Endothelial cell of umbilical vein (primary cell): ENCODE data around the gene AP2B1. TPM values are rescaled to one million over a fixed set of nuclear protein-coding genes. Genes with fewer than 3 reads are reported as not detected.

ENCODE experiments used
- BruUV-seq: library from RNA; stranded (reverse); fragments of 400-500 nt; replicated peaks from 2 replicates; lab custom pipeline; 2021; lab: Mats Ljungman, UMichigan
- CTCF ChIA-PET: fragments of 300-600, 350-600 bp; sonication (Branson Sonifier 250); formaldehyde crosslinking; loops from one replicate; lab custom pipeline; 2021; ENCODE audit warnings: antibody characterized with exemption, inconsistent platforms; lab: Charles Lee
- POLR2A ChIA-PET: fragments of 300-600, 350-600 bp; sonication (Branson Sonifier 250); formaldehyde crosslinking; loops from one replicate; lab custom pipeline; 2021; ENCODE audit warnings: antibody characterized with exemption, inconsistent platforms; lab: Charles Lee
- DNase-seq: peaks from one replicate; pipeline ENCODE4 v3.0.0-alpha.2; 2011; ENCODE audit warnings: low read depth, low spot score
- FAIRE-seq: peaks from 2 replicates; lab custom pipeline; 2011; peaks lifted over from hg19 to GRCh38; lab: Jason Lieb, UNC
- H2AFZ ChIP-seq: 2 replicates; pipeline ENCODE4 v1.6.0; 2012; ENCODE audit warnings: low read depth, low read length, control low read depth, inconsistent platforms
- H3K27ac ChIP-seq: 2 replicates; pipeline ENCODE4 v1.5.1; 2011; ENCODE audit warnings: low read depth, mild to moderate bottlenecking, control low read depth, low read length, moderate library complexity; ENCODE audit not compliant: insufficient read depth
- H3K27me3 ChIP-seq, 2 experiments: 2 replicates each; pipeline versions ENCODE4 v1.6.0 to v1.6.1; 2011; ENCODE audit warnings: low read length in 2 of 2, mixed read lengths in 1 of 2; ENCODE audit not compliant: control insufficient read depth in 2 of 2, insufficient read depth in 2 of 2
- H3K36me3 ChIP-seq, 2 experiments: 2 replicates in 1 of 2; 3 replicates in 1 of 2; pipeline ENCODE4 v1.5.1; 2011; ENCODE audit warnings: low read length in 2 of 2, mild to moderate bottlenecking in 1 of 2, moderate library complexity in 1 of 2; ENCODE audit not compliant: control insufficient read depth in 2 of 2, insufficient read depth in 2 of 2; ENCODE audit errors: extremely low read depth in 1 of 2
- H3K4me1 ChIP-seq: 3 replicates; pipeline ENCODE4 v1.5.1; 2011; ENCODE audit warnings: mild to moderate bottlenecking, low read length; ENCODE audit not compliant: control insufficient read depth, insufficient read depth; ENCODE audit errors: extremely low read depth
- H3K4me2 ChIP-seq: 2 replicates; pipeline ENCODE4 v1.6.1; 2011; ENCODE audit warnings: low read length, control low read depth, mixed read lengths; ENCODE audit not compliant: insufficient read depth
- H3K4me3 ChIP-seq, 3 experiments: fragments of 200-600 bp in 1 of 3; sonication (generic), shearing (Covaris generic) in 1 of 3; replicated peaks in 1 of 3; 2 replicates each; pipeline ENCODE4 v1.5.1; 2011 to 2016; ENCODE audit warnings: control low read depth in 3 of 3, low read length in 3 of 3, mild to moderate bottlenecking in 2 of 3, inconsistent platforms in 1 of 3, low read depth in 1 of 3, moderate library complexity in 1 of 3; ENCODE audit not compliant: insufficient read depth in 1 of 3
- H3K79me2 ChIP-seq: 2 replicates; pipeline ENCODE4 v1.6.0; 2012; ENCODE audit warnings: low read length, inconsistent platforms; ENCODE audit not compliant: control insufficient read depth, insufficient read depth
- H3K9ac ChIP-seq: replicated peaks from 2 replicates; pipeline ENCODE3; 2011; ENCODE audit warnings: low read length, control low read depth; ENCODE audit not compliant: insufficient read depth; ENCODE audit errors: extremely low read depth
- H3K9me1 ChIP-seq: replicated peaks from 3 replicates; pipeline ENCODE4 v1.6.0; 2011; ENCODE audit warnings: mild to moderate bottlenecking, low read length; ENCODE audit not compliant: control insufficient read depth, insufficient read depth; ENCODE audit errors: extremely low read depth
- H3K9me3 ChIP-seq: replicated peaks from 2 replicates; pipeline ENCODE4 v1.5.1; 2012; ENCODE audit warnings: low read length, inconsistent platforms; ENCODE audit not compliant: control insufficient read depth, insufficient read depth
- H4K20me1 ChIP-seq: replicated peaks from 2 replicates; pipeline ENCODE3; 2011; ENCODE audit warnings: mild to moderate bottlenecking, low read length; ENCODE audit not compliant: control insufficient read depth, insufficient read depth; ENCODE audit errors: extremely low read depth
- GATA2 ChIP-seq: IDR thresholded peaks from 2 replicates; pipeline ENCODE4 v1.7.0; 2011; ENCODE audit warnings: low read depth, mild to moderate bottlenecking, moderate library complexity, mixed read lengths, low read length; ENCODE audit not compliant: insufficient read length, insufficient read depth
- JUN ChIP-seq: IDR thresholded peaks from 2 replicates; pipeline ENCODE4 v1.6.1; 2011; ENCODE audit warnings: borderline replicate concordance, low read depth; ENCODE audit not compliant: insufficient read length, insufficient read depth
- MYC ChIP-seq: IDR thresholded peaks from one replicate; pipeline ENCODE4 v1.6.1; 2011; ENCODE audit warnings: mild to moderate bottlenecking, low read depth, low read length
- POLR2A ChIP-seq: IDR thresholded peaks from 2 replicates; pipeline ENCODE4 v1.6.1; 2012; ENCODE audit warnings: low read depth, mild to moderate bottlenecking, control low read depth, low read length
- POLR2AphosphoS5 ChIP-seq: IDR thresholded peaks from 2 replicates; pipeline ENCODE4 v1.6.1; 2012; ENCODE audit warnings: low read depth, mild to moderate bottlenecking, control low read depth, low read length, moderate library complexity; ENCODE audit not compliant: insufficient read depth
- dilution Hi-C: fragments of 300-500 bp; cut with MboI; formaldehyde crosslinking; loops from one replicate; pipeline ENCODE4 v1.15.0; 2019; ENCODE audit warnings: low sequenced_read_pairs; ENCODE audit not compliant: extremely low pct_ligation_motif_present
- intact Hi-C: fragments of 100-400 bp; cut with micrococcal nuclease; formaldehyde crosslinking; loops from one replicate; pipeline ENCODE4 v1.10.0; 2022
- polyA plus RNA-seq, 4 experiments: library from polyadenylated mRNA; depleted of rRNA in 3 of 4; stranded (reverse) in 3 of 4; unstranded in 1 of 4; fragments of >200 nt; gene quantifications; 2 replicates each; pipeline versions ENCODE4 v1.2.1 to v1.2.3, GENCODE V29; 2011 to 2012; ENCODE audit warnings: missing spikeins in 1 of 4
- total RNA-seq: library from RNA; stranded (reverse); gene quantifications from 2 replicates; pipeline ENCODE4 v1.2.3, GENCODE V29; 2021
- TF ChIP-seq, protein P1 (sequence below), 2 donors: IDR thresholded peaks; 1 replicate in 1 of 2; 2 replicates in 1 of 2; pipeline ENCODE4 v1.5.1; 2011; ENCODE audit warnings: low read length in 2 of 2, mild to moderate bottlenecking in 2 of 2, moderate library complexity in 2 of 2, control low read depth in 1 of 2, inconsistent platforms in 1 of 2, low read depth in 1 of 2; ENCODE audit not compliant: insufficient read depth in 1 of 2; ENCODE audit errors: extremely low read depth in 1 of 2
- TF ChIP-seq, protein P2 (sequence below): IDR thresholded peaks from 2 replicates; pipeline ENCODE4 v1.6.1; 2011; ENCODE audit not compliant: insufficient read depth, insufficient read length

The AP2B1 gene
- total and polyA plus RNA-seq, 2 donors (not counting 3 experiments of a cell fraction or from before 2014, with no cell fraction given): 106 to 198 TPM

DNA sequence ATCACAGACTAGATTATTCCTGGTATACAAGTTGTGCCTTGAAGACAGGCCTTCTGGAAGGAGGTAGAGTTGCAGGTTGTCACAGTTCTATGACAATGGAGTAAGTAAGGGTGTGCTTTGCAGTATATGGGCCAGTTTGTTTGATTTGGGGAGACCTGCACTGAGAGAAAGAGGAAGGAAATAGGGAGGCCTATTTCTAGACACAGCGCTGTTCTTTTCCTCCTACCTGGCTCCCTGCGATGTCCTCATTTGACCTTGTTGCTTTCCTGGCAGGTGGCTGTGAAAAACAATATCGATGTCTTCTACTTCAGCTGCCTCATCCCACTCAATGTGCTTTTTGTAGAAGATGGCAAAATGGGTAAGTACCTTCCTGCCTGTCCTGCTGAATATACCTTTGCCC lies 121.8 kb downstream of the AP2B1 start:
- no peaks in the 10 kb centered on the region for H4K20me1 ChIP-seq
- H3K36me3 ChIP-seq: peaks cover 7% of the 10 kb centered on the region in 2 experiments
- CTCF ChIA-PET: interaction anchor here (0.6 to 2.0 kb wide), 3 partner anchors 38 to 71 kb away, joined by 3 to 5 read pairs (median 5); no protein-coding TSS in a partner anchor
- H3K9ac ChIP-seq: no peak overlapping the region
- POLR2A ChIA-PET: no interaction called here
- H3K9me3 ChIP-seq: no peaks in the 10 kb centered on the region
- no peak overlapping the region for H3K4me2 ChIP-seq
- no peak overlapping the region for H3K4me3 ChIP-seq
- intact Hi-C loops: no loop called here
- no peak for DNase-seq
- TF ChIP-seq, protein P1, sequence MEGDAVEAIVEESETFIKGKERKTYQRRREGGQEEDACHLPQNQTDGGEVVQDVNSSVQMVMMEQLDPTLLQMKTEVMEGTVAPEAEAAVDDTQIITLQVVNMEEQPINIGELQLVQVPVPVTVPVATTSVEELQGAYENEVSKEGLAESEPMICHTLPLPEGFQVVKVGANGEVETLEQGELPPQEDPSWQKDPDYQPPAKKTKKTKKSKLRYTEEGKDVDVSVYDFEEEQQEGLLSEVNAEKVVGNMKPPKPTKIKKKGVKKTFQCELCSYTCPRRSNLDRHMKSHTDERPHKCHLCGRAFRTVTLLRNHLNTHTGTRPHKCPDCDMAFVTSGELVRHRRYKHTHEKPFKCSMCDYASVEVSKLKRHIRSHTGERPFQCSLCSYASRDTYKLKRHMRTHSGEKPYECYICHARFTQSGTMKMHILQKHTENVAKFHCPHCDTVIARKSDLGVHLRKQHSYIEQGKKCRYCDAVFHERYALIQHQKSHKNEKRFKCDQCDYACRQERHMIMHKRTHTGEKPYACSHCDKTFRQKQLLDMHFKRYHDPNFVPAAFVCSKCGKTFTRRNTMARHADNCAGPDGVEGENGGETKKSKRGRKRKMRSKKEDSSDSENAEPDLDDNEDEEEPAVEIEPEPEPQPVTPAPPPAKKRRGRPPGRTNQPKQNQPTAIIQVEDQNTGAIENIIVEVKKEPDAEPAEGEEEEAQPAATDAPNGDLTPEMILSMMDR (IDR thresholded peaks at IDR 0.05; ENCODE audit: extremely low read depth in 1 of 2, insufficient read depth in 1 of 2, low read depth in 1 of 2, low read length in 2 of 2): no peak
- TF ChIP-seq JUN (no peak), POLR2AphosphoS5 (no peak), POLR2A (no peak), GATA2 (no peak), MYC (no peak)
- TF ChIP-seq, protein P2, sequence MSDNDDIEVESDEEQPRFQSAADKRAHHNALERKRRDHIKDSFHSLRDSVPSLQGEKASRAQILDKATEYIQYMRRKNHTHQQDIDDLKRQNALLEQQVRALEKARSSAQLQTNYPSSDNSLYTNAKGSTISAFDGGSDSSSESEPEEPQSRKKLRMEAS: no peak
- H3K27ac ChIP-seq: no peak overlapping the region
- no peak for FAIRE-seq
- BruUV-seq: no TSS peak
- peaks cover 15% of the 10 kb centered on the region for H3K4me1 ChIP-seq
- dilution Hi-C loops: no loop called here
- no peaks in the 10 kb centered on the region for H3K9me1 ChIP-seq
- no peak overlapping the region for H2AFZ ChIP-seq
- H3K79me2 ChIP-seq: no peaks in the 10 kb centered on the region
- H3K27me3 ChIP-seq: no peaks in the 10 kb centered on the region
